ENCODE data around the gene SLC4A4.
"Not testable (repeated sequence)": the region's sequence is repeated elsewhere in the genome, so short reads cannot be mapped to it uniquely, and the experiment has no call there.

The SLC4A4 gene

DNA sequence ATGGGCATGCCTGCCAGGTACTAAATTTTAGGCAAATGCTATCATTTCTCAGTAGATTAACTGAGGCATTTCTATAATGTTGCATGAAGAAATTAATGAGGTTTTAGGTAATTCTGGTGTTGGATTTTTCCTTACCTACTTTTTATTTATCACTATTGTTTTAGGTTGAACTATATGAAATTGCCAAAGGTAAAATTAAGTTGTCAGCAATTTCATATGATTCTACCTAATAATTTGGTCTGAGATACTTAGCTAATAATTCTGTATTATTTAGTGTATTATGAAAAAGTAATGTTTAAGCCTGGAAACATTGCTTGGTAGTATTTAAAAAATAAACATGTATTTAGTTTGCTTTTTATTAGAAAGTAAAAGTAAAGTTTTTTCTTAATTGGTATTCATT lies 22.7 kb downstream of the SLC4A4 start:
- no peak for DNase-seq

- no peak for DNase-seq
Measured at GRCh38 chr4:71366766-71367165, 27.9 kb downstream of the SLC4A4 start.

DNA sequence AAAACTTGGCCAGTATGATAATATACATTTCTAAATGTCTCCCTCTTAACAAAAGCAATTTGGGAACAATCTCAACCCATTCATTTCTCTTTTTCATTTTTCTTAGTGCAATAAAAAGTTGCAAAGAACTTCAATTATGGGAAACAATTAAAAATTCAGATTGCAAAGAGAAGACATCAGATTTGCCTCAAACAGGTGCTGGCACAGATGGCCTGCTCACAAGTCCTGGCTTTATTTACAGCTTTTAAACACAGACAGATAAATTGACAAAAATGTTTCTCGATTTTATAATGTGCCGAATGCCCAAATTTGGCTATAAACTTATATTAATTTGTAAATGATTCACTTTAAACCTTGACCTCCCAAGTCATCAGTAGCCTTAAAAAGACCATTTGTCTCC lies 28.7 kb downstream of the SLC4A4 start:
- DNase-seq, result no peak

DNA sequence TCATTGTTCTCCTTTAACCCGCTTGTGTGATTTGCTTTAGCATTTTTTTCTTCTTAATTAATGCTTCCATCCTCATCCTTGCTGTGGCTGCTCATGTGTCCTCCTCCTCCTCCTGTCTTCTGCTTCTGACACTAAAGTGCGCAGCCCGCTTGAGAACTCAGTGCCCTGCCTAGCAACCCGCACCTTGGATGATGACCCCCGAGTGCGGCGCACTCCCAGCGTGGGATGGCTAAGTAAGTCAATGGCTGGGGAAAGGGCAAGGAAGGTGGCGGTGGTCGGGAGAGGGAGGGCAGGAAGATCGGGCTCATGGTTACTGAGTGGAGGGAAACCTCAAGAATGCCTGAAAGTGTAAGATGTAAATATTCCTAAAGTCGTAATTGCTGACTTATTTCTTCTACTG lies 30.1 kb downstream of the SLC4A4 start:
- DNase-seq, result no peak

DNA sequence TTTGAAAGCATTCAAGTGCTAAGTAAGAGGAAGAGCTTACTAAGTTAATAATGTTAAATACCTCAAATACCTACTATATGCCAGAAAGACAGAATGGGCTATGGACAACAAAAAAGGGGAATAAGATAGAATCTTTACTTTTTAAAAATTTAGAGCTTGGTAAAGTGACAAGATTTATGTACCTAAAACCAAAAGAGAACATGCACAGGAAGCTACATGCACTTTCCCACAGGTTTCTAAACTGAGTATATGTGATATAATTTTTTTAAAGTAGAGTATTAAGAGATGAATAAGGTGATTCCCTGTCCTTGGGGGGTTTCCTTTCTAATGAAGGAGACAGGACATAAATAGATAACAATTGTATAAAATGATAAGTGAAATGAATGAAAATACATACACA lies 30.7 kb downstream of the SLC4A4 start:
- no peak for DNase-seq

GRCh38 chr4:71375494-71375893 lies 36.7 kb downstream of the SLC4A4 start:
- no peak for DNase-seq

DNA sequence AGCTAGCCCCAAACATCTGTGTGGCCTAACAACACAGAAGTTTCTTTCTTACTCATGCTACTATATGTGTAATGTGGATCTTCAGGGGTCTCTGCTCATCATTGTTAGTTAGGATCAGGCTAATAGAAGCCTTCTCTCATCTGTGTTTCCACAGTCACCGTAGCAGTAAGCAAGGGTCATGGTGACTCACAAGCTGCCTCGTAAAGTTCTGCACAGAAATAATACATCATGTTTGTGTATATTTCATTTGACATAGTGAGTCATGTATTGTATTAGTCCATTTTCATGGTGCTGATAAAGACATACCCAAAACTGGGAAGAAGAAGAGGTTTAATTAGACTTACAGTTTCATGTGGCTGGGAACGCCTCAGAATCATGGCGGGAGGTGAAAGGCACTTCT lies 38.7 kb downstream of the SLC4A4 start:
- DNase-seq, result no peak

- DNase-seq, result no peak
Measured at GRCh38 chr4:71379126-71379525, 40.3 kb downstream of the SLC4A4 start.

DNA sequence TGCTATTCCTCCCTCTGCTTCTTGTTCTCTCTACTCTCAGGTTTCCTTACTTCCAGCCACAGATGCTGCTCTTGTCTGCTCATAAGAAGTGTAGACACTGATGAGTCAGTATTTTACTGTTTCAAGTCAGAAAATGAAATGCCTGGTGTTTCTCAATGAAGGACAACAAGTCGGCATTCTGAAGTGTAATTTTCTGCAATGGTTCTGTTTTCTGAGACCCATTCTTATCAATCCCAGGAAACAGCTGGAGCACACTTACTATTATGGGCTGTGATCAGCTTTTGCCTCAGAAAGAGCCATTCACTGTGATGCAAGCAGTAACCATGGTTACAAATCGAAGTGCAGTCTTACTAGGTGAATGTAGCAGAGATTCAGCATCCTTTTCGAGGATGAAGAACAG lies 42.0 kb downstream of the SLC4A4 start:
- no peak for DNase-seq

- DNase-seq, result no peak
Measured at GRCh38 chr4:71382125-71382899, 43.5 kb downstream of the SLC4A4 start.

GRCh38 chr4:71382900-71383560 lies 44.2 kb downstream of the SLC4A4 start:
- no peak for DNase-seq

- DNase-seq, result no peak
Measured at GRCh38 chr4:71383984-71384383, 45.2 kb downstream of the SLC4A4 start.

DNA sequence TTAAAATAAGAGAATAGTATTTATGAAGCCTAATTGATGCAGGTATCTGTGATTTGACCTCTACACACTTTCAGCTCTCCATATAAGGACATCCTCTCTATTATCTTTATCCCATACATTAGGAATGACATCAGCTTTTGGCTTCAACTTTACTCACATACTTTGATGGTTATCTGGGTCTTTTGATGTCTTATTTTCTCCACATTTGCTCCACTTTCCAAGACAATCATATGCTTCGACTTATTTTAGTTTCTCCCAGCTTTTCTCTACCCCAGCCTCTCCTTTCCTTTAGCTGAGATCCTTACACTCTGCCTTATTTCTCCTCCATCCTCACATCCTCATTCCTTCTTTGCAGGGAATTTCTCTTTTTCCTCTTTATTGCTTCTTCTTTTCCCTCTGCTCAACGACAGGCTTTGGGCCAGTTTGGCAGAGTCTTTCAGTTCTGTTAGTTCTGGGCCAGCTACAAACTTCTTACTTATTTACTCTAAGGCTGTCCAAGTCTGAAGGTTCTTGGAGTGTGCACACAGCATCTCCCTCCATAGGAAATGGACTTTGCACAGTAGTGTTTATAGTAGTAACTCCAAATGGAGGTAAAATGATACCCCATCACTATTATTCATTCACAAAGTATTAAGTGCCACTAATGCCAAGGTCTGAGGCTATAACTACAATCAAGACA lies 50.5 kb downstream of the SLC4A4 start:
- no peak for DNase-seq

DNA sequence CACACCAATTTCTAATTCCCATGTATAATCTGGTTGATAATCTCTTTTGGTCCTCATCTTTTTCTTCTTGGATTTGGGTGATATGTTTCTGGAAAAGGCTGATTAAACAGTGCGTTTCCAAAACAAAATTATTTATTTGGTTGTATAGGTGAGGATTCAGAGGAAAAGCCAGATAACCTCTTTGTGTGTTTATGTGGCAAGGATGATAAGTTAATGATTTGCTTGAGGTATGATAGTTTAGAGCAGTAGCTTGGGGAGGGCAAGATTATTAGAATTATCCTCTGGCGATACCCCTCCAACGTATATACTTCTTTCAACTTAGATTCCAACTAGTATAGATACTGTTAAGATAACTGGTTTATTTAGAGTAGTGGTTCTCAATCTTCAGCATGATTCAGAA lies 53.3 kb downstream of the SLC4A4 start:
- DNase-seq, result no peak

GRCh38 chr4:71396382-71396781 lies 57.6 kb downstream of the SLC4A4 start:
- no peak for DNase-seq

DNA sequence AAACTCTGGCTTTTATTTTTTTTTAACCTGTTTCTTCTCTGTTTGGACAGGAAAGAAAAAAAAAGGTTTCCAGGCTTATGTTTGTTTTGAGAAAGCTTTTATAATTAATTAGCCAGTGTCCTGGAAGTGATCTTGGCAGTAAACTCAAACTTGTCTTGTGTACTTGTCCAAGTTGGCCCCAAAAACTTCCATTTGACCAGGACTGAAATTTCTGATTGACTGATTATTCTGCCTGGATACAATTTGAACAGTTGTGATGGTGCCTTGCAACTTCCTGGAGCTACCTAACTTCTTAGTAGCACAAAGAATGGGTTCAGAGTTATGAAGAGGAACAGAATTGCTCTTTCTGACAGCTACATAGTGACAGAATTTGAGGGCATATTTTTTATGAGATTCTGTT lies 62.0 kb downstream of the SLC4A4 start:
- DNase-seq, result no peak

GRCh38 chr4:71402616-71403015 lies 63.8 kb downstream of the SLC4A4 start:
- no peak for DNase-seq

DNA sequence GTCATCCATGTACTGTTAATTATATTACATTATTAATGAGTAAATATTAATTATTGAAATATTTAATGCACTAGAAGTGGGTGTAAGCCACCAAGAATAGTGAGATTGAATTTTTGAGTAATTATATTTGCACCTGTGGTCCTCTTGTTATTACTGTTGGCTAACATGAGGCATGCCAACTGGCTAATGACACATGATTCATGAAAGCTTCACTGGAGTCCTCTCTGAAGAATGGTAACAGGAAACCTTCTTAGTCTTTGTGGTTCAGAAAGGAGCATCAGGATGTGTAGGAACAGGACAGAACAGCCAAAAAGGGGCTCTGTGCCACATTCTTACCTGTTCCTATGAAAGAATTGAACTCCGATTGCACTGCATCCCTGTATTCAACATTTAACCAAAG lies 65.2 kb downstream of the SLC4A4 start:
- no peak for DNase-seq

DNA sequence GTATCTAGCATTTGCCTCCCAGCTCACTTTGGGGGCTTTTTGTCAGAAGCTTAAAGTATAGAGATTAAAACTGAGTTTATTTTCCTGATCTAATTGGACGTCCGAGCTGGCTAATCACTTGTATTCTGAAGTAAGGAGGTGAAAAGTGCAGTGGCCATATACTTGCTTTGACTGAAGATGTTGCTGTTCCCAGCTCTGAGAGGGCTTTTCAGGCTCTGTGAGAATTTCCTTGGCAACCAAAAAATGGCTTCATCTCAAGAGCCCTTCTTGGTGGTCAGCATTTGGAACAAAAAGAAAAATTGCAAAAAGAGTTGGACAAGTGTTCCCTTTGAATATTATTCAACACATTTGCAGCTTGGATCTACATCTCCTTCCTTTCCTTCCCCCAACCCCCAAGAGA lies 67.0 kb downstream of the SLC4A4 start:
- DNase-seq, result no peak

DNA sequence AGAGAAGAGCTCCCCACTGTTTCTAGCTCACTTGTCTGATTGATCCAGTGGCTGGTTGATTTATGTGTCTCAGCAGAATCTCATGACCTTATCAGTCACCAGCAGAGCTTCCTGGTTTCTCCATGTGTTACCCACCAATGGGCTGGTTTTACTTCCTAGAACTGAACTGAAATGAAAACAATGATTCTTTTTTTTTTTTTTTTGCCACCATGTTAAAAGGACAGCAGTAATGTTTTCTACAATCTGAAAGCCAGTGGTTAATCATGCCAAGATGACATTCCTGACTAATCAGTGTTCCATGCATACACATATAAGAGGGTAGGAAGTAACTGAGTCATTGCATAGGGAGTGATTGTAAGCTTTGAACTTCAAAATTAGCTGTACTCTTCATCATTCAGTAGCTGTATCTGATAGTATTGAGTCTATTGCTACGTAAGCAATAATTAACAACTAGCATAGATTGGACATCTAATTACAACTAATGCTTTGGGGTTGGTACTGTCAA lies 67.7 kb downstream of the SLC4A4 start:
- no peak for DNase-seq

DNA sequence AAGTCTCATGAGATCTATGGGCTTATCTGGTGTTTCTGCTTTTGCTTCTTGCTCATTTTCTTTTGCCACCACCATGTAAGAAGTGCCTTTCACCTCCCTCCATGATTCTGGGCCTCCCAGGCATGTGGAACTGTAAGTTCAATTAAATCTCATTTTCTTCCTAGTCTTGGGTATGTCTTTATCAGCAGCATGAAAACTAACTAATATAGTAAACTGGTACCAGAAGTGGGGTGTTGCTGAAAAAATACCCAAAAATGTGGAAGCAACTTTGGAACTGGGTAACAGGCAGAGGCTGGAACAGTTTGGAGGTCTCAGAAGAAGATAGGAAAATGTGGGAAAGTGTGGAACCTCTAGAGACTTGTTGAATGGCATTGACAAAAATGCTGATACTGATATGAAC lies 70.1 kb downstream of the SLC4A4 start:
- DNase-seq, result not testable (repeated sequence)

- no peak for DNase-seq
Measured at GRCh38 chr4:71411981-71412380, 73.2 kb downstream of the SLC4A4 start.

DNA sequence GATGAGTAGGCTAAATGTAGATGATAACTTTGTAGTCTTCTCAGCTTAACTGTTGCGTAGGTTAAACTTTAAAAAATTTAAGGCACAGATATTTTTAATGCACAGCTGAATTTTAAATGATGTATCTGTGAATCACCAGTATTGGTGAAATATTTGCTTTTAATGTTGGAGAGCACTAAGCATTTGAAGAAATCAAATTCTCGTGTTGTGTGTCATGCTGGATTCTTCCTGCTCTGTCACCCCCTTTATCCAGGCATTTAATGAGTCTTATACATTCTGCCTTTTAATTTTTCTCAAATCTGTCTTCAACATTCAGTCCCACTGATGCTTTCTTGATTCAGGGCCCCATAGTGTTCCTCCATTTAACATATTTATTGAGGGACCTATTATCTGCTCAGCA lies 76.7 kb downstream of the SLC4A4 start:
- no peak for DNase-seq

DNA sequence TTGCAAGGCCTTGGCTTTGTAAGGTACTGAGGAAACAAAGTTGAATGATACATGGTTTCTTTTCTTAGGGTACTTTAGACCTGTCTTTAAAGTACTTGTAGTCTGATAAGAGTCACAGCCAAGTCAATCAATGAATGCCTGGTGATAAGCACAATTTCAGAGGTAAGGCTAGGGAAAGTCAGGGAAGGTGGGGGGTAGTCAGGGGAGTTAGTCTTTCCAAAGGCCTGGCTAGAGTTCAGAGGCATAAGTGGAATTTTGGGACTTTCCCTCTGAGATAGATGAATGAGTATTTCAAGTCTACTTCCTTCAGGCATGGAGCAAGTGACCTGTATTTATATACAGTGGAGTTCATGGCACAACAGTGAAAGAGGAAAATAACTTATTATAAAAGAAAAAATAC lies 78.3 kb downstream of the SLC4A4 start:
- no peak for DNase-seq

All from islet precursor cell (in vitro differentiated cells).